ENCODE data around the gene INO80C.

The INO80C gene, protein sequence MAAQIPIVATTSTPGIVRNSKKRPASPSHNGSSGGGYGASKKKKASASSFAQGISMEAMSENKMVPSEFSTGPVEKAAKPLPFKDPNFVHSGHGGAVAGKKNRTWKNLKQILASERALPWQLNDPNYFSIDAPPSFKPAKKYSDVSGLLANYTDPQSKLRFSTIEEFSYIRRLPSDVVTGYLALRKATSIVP

DNA sequence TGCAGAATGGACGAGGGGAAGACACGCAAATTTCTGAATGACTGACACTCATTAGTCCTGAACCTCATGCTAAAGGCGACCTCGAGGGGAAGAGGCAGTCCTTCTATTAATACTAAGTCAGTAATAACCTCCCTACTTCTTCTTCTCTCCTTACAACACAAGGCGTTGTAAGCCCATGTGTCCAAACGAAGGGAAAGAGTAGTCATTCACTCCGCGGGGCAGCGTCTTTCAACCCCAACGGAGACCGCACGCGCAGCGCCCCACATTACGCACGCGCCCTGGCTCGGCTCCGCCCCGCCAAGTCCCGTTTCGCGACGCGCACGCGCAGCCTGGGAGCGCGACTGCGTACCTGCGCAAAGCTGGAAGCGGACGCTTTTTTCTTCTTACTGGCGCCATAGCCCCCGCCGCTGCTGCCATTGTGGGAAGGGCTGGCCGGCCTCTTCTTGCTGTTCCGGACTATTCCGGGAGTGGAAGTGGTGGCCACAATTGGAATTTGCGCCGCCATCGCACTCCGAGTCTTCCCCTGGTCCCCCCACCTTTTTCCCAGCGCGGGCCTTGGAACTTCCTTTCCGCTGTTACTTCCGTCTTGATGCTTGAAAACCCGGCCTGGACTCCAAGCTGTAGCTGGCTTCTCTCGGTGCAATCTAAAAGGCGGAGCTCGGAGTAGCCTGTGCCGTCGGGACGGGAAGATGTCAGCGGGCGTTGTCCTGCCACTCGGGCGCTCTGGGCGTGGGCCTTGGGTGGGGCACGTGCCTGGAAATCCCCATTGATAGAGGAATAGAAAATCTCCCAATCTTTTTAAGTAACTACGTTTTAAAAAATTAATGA lies at the start of gene INO80C:
INO80C (minus strand) TSS at position 591 of the 828 bp plus-strand sequence; CDS start at position 505, 86 bp downstream.
- DNase-seq, result peak; percentile 92 to 94

DNA sequence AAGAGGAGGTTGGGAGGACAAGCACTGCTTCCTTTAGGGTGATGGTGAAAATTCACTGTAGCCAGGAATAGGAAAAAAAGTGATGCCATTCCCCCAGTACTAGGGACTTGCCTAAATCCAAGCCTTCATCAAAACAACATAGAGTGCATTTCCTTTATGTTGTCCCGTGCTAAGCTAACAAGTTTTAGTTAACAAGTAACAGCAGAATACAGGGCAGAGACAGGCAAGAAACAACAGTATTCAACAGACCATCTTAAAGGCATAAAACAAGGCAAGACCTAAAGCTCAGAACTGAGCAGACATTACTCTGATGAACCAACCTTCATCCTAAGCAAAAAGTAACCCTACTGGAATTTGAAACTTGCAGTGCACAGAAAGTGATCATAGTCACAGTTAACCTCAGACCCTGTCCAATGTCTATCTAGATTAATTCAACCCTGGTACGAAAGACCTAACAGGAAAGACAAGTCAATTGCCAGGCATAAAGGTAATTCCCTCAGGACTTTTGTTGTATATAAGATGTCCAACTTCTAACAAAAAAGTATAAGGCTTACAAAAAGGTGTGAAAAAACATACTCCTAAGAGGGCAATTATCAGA lies 49.3 kb upstream of the INO80C start:
- DNase-seq, result no peak

GRCh38 chr18:35542356-35542755 lies 44.6 kb upstream of the INO80C start:
- no peak for DNase-seq

DNA sequence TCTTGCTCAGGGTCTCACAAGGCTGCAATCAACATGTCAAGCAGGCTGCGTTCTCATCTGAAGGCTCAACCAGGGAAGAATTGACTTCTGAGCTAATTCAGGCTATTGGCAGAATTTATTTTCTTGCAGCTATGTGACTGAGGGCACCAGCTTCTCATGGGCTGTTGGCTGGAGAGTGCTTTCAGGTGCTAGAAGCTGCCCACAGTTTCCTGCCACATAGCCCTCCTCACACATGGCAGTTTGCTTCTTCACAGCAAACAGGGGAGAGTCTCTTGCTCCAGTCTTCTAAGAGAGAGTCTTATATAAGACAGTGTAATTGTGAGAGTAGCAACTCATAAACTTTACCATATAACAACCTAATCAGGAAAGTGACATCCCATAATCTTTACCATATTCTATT lies 37.5 kb upstream of the INO80C start:
- no peak for DNase-seq

DNA sequence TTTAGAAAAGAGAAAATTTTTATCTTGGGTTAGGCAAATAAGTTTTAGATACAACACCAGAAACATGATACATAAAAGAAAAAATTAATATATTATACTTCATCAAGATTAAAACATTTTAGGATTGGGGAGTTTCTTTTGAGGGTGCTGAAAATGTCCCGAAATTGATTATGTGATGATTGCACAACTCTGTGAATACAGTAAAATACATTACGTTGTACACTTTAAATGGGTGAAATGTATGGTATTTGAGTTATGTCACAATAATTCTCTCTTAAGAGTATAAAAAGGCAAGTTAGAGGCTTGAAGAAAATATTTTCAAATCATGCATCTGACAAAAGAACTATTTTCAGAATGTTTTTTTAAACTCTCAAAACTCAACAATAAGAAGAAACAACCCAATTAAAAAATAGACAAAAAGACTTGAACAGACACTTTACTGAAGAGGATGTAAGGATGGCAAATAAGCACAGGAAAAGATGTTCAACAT lies 36.2 kb upstream of the INO80C start:
- no peak for DNase-seq

- DNase-seq, result no peak
Observed at GRCh38 chr18:35528749-35529274, 31.1 kb upstream of the INO80C start.

GRCh38 chr18:35526495-35527059 lies 28.8 kb upstream of the INO80C start:
- no peak for DNase-seq

GRCh38 chr18:35525795-35526494 lies 28.2 kb upstream of the INO80C start:
- no peak for DNase-seq

DNA sequence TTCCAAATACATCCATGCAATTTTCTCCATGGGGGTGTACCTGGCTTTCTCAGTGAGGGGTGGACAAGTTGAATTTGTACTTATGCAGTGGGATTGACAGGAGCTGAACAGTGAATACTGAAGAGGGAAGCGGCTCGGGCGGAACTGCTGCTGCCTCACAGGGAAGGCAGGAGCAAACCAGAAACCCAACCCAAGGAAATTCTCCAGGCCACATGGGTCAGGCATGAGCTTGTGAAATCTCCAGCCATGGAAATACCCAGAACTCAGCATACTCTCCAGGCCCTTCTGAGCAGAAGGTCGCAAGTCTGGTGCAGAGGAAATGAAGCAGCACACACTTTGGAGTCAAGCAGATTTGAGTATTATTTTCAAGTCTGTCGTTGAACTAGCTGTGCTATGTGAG lies 26.5 kb upstream of the INO80C start:
- no peak for DNase-seq

- DNase-seq, result no peak
Observed at GRCh38 chr18:35522130-35522959, 24.6 kb upstream of the INO80C start.

- no peak for DNase-seq
Observed at GRCh38 chr18:35521133-35521532, 23.4 kb upstream of the INO80C start.

DNA sequence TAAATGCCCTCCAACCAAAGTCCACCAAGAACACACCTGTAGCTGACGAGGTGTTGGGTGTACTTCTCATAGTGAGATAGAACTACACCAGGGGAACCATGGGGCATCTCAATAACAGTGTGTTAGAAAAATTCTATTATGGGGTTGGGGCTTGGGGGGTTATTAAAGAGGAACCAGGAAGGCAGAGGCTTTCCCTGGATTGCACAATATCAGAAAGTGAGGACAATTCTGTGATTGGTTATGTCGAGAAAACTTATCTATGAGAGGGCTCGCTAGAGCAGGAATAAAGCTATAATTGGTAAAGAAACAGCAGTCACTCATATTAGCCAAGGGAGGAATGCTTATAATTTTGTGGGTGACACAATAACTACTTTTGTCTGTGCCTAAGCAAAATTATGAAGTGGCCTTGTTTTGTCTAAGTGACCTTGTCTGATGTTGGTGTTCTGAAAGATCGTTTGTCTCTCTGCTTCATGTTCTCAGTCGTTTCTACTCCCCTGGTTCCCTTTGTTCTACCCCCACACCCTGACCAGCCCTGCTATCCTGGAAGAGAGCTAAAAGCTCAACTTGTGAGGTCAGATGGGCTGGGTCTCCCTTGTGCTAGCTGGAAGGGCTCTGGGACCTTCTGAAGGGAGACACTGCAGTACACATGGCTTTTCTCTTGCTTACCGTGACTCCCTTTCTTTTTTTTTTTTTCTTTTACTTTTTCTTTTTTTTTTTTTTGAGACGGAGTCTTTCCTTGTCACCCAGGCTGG lies 21.6 kb upstream of the INO80C start:
- no peak for DNase-seq

- DNase-seq, result no peak
Observed at GRCh38 chr18:35517715-35518114, 20.0 kb upstream of the INO80C start.

DNA sequence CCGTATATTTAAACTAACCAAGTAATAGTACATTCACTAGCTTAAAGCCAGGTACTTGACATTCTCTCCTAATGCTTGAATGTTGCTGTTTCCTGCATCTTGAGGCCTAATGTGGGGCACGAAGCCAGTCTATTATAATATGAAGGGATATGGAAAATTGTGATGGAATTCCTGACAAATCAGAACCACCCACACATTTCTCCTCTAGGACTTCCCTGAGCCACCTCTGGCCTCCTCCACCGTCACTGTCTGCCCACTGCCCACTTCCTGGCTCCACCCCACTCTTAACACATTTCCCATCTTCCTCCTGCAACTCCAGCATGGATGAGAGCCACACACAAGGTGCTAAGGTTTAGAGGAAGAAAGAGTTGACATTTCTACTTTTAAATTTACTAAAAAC lies 19.0 kb upstream of the INO80C start:
- DNase-seq, result no peak

DNA sequence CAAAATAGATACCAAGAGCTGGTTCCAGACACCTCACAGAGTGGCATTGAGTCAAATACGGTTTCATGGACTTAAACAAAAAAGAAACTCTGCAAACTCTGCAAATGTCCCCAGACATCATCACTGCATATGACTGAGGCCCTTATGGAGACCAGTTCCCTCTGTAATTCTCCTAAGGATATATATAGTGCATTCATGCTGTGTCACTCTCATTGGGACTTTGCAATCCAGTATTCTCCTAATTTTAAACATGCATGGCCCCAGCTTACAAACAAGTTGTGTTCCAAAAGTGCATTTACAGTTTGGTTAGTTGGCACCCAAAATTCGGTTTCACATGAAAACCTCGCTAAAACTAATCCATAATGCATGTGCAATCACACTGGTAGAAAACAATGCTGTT lies 18.6 kb upstream of the INO80C start:
- no peak for DNase-seq

- DNase-seq, result no peak
Observed at GRCh38 chr18:35515460-35516130, 17.8 kb upstream of the INO80C start.

DNA sequence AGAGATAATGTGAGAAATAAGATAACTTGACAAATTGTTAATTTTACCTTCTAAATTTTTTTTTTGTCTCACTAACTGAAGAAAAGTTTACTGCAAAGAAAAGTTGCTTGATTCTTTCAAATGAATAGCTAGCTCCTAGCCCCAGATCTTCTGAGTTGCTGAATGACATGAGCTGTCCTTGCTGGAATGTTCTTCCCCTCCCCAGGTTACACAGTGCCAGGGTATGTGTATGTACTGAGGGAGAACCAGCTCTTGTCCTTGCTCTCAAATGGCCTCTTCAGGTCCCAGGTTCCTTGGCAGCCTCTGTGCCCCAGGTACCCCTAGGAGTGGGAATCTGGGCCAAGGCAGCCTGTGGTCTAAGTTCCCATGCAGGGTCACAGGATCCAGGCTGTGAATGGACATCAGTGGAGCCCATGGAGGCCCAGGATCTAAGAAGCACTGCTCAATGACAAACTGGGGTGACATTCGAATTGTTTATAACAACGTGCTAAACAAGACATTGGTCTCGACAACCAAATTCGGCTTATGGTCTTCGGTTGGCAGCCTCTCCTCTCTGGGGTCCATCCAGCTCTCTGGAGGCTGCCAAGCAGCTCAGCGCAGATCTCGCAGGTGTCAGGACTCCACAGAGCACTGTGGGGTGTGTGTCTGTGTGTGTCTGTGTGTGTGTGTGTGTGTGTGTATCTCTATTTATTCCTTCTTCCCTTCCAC lies 17.1 kb upstream of the INO80C start:
- DNase-seq, result no peak

- no peak for DNase-seq
Observed at GRCh38 chr18:35514283-35514682, 16.5 kb upstream of the INO80C start.

GRCh38 chr18:35513181-35513936 lies 15.6 kb upstream of the INO80C start:
- no peak for DNase-seq
